Gastroesophageal sphincter (tissue), 4 donors: ENCODE data around the gene KCTD19. TPM values are rescaled to one million over a fixed set of nuclear protein-coding genes. Genes with fewer than 3 reads are reported as not detected.
A peak's percentile ranks its signal among the peaks of the same experiment; 100 is the strongest.

Experiments used
- ATAC-seq: fragments of 150-250 bp; one replicate; pipeline ENCODE4 v1.9.1; 2016; ENCODE audit warnings: mild to moderate bottlenecking, moderate library complexity
- H3K27ac ChIP-seq, 4 donors: fragments of 200-600 bp; sonication (generic) in 3 of 4; 1 replicate in 3 of 4; 2 replicates in 1 of 4; pipeline ENCODE4 v1.5.1; 2016 to 2019
- H3K27me3 ChIP-seq: fragments of 200-600 bp; sonication (generic); one replicate; pipeline ENCODE4 v1.5.1; 2019
- H3K36me3 ChIP-seq, 2 donors: fragments of 200-600 bp; sonication (generic); one replicate each; pipeline ENCODE4 v1.5.1; 2019; ENCODE audit warnings: control low read depth in 1 of 2
- H3K4me1 ChIP-seq, 3 donors: fragments of 200-600 bp; sonication (generic); 1 replicate in 2 of 3; 2 replicates in 1 of 3; pipeline ENCODE4 v1.5.1; 2016 to 2019; ENCODE audit warnings: control low read depth in 2 of 3
- H3K4me3 ChIP-seq, 2 donors: fragments of 200-600 bp; sonication (generic); one replicate each; pipeline ENCODE4 v1.5.1; 2019; ENCODE audit warnings: mild to moderate bottlenecking in 1 of 2, moderate library complexity in 1 of 2
- H3K9me3 ChIP-seq, 3 donors: fragments of 200-600 bp; sonication (generic); one replicate each; pipeline ENCODE4 v1.5.1; 2017 to 2019; ENCODE audit warnings: control low read depth in 2 of 3
- CTCF ChIP-seq, 4 experiments: fragments of 200-600 bp in 2 of 4; fragments of 450-650 bp in 2 of 4; sonication (generic) in 1 of 4; IDR thresholded peaks; one replicate each; pipeline ENCODE4 v1.5.1; 2017 to 2019; ENCODE audit warnings: antibody characterized with exemption in 4 of 4, mild to moderate bottlenecking in 2 of 4, moderate library complexity in 2 of 4
- EP300 ChIP-seq: sonication (generic); formaldehyde crosslinking; IDR thresholded peaks from one replicate; pipeline ENCODE4 v1.6.1; 2017; ENCODE audit warnings: antibody characterized with exemption, mild to moderate bottlenecking
- POLR2A ChIP-seq, 2 donors: fragments of 450-650 bp; IDR thresholded peaks; one replicate each; pipeline ENCODE4 v1.6.1; 2017; ENCODE audit warnings: antibody characterized with exemption in 2 of 2, mild to moderate bottlenecking in 2 of 2, moderate library complexity in 1 of 2
- POLR2AphosphoS5 ChIP-seq: sonication (generic); formaldehyde crosslinking; IDR thresholded peaks from one replicate; pipeline ENCODE4 v1.6.1; 2017; ENCODE audit warnings: antibody characterized with exemption
- WGBS, 2 donors: methylation state at CpG; one replicate each; pipeline ENCODE4 v1.1.5; 2018; ENCODE audit warnings: low coverage in 1 of 2; 5-methylcytosine and 5-hydroxymethylcytosine counted together
- total RNA-seq, 4 donors: library from RNA; depleted of rRNA; stranded (reverse); fragments of >200 nt; gene quantifications; one replicate each; pipeline ENCODE4 v1.1.0, GENCODE V29; 2016

The KCTD19 gene
- total RNA-seq, 4 donors from 2014 or later = 0.13 to 0.19 TPM; not detected in 2

DNA sequence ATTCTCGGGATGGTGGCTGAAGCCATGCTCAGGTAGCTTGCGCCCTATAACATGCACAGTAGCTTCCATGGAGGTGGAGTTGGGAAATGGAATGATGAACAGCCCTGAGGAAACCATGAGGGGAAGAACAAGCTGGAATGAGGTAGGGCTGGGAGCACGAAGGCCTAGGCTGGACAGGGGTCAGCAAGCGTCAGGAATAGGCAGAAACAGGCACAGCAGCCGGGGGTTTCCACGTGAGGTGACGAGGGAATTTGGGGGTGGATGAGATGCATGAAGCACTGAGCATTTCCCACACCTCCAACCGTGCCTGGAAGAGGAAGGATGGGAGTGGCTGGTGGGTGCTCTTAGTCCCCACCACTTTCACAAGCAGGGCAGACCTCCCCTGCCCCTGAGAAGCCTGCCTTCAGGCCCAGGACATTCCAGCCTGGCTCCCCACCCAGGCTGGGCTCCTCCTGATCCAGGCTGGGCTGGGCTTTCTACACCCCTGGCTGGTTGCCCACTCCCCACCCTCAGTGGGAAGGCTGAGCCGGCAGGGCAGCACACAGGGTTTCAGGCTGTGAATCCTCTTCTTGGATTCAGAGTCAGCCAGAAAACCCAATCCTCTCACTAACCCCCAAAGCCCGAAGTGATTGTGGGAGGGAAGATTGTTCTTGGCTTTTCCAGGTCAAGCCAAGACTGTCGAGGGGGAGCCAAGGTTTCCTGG, 25.3 kb downstream of the KCTD19 start:
- peaks cover 5% of the 10 kb centered on the region for H3K27me3 ChIP-seq
- TF ChIP-seq POLR2A (IDR thresholded peaks at IDR 0.05) = no peak
- TF ChIP-seq EP300 = no peak
- no peak for TF ChIP-seq CTCF (IDR thresholded peaks at IDR 0.05)
- no peak for TF ChIP-seq POLR2AphosphoS5
- no peak overlapping the region for H3K4me3 ChIP-seq
- peak; percentile 78 for ATAC-seq
- H3K36me3 ChIP-seq = no peaks in the 10 kb centered on the region
- WGBS, 2 donors = 80 to 95% methylated on average over 5 to 6 of the region's 11 CpGs
- no peaks in the 10 kb centered on the region for H3K9me3 ChIP-seq
- H3K27ac ChIP-seq = peak overlapping the region in 2 of 4 donors; percentile 46 to 47
- peaks cover 0 to 10% (median 0%) of the 10 kb centered on the region in 3 donors for H3K4me1 ChIP-seq

GRCh38 chr16:67299269-67299668, 27.3 kb downstream of the KCTD19 start:
- peaks cover 5% of the 10 kb centered on the region for H3K27me3 ChIP-seq
- no peak overlapping the region for H3K4me3 ChIP-seq
- no peaks in the 10 kb centered on the region for H3K9me3 ChIP-seq
- H3K4me1 ChIP-seq = peaks cover 0 to 10% (median 0%) of the 10 kb centered on the region in 3 donors
- no CpG with 5 or more reads among the region's 15 CpGs for WGBS, 2 donors
- TF ChIP-seq POLR2A (IDR thresholded peaks at IDR 0.05) = no peak
- TF ChIP-seq CTCF (IDR thresholded peaks at IDR 0.05) = no peak
- TF ChIP-seq POLR2AphosphoS5 = no peak
- no peaks in the 10 kb centered on the region for H3K36me3 ChIP-seq
- H3K27ac ChIP-seq = no peak overlapping the region
- no peak for ATAC-seq

GRCh38 chr16:67298277-67298676, 28.3 kb downstream of the KCTD19 start:
- no peak overlapping the region for H3K4me3 ChIP-seq
- no peak overlapping the region for H3K27ac ChIP-seq
- TF ChIP-seq POLR2AphosphoS5 = no peak
- TF ChIP-seq CTCF (IDR thresholded peaks at IDR 0.05) = no peak
- no peak for TF ChIP-seq POLR2A (IDR thresholded peaks at IDR 0.05)
- no peak for TF ChIP-seq EP300
- no peaks in the 10 kb centered on the region for H3K9me3 ChIP-seq
- peaks cover 5% of the 10 kb centered on the region for H3K27me3 ChIP-seq
- H3K4me1 ChIP-seq = peaks cover 0 to 10% (median 0%) of the 10 kb centered on the region in 3 donors
- 100% methylated on average over 1 to 4 of the region's 9 CpGs for WGBS, 2 donors
- H3K36me3 ChIP-seq = no peaks in the 10 kb centered on the region
- ATAC-seq = no peak

GRCh38 chr16:67296420-67296819, 30.1 kb downstream of the KCTD19 start:
- WGBS, 2 donors = 33 to 42% methylated on average over 1 to 3 of the region's 3 CpGs
- H3K27me3 ChIP-seq = peaks cover 5% of the 10 kb centered on the region
- H3K27ac ChIP-seq = no peak overlapping the region
- no peaks in the 10 kb centered on the region for H3K9me3 ChIP-seq
- H3K4me1 ChIP-seq = peaks cover 0 to 7% (median 0%) of the 10 kb centered on the region in 3 donors
- no peaks in the 10 kb centered on the region for H3K36me3 ChIP-seq
- TF ChIP-seq POLR2AphosphoS5 = no peak
- no peak for TF ChIP-seq CTCF (IDR thresholded peaks at IDR 0.05)
- no peak for TF ChIP-seq EP300
- TF ChIP-seq POLR2A (IDR thresholded peaks at IDR 0.05) = no peak
- no peak overlapping the region for H3K4me3 ChIP-seq
- no peak for ATAC-seq

GRCh38 chr16:67294938-67295361, 31.6 kb downstream of the KCTD19 start:
- no peak for ATAC-seq
- peaks cover 5% of the 10 kb centered on the region for H3K27me3 ChIP-seq
- H3K36me3 ChIP-seq = no peaks in the 10 kb centered on the region
- no peak overlapping the region for H3K4me3 ChIP-seq
- WGBS, 2 donors = 38 to 52% methylated on average over 2 to 5 of the region's 7 CpGs
- TF ChIP-seq EP300 = no peak
- no peak for TF ChIP-seq POLR2A (IDR thresholded peaks at IDR 0.05)
- TF ChIP-seq POLR2AphosphoS5 = no peak
- no peak for TF ChIP-seq CTCF (IDR thresholded peaks at IDR 0.05)
- no peaks in the 10 kb centered on the region for H3K9me3 ChIP-seq
- H3K4me1 ChIP-seq = no peaks in the 10 kb centered on the region
- H3K27ac ChIP-seq = no peak overlapping the region
